CD4-positive, CD25-positive, alpha-beta regulatory T cell (primary cell): Measurements from ENCODE around the gene ADCY7. TPM values are rescaled to one million over a fixed set of nuclear protein-coding genes. Genes with fewer than 3 reads are reported as not detected.

ENCODE experiments used
- ATAC-seq, 2 donors: fragments of 150-1000 bp; cut with Tn5 transposase; one replicate each; pipeline ENCODE4 v1.10.0; 2021; ENCODE audit warnings: low read depth in 2 of 2, moderate number of reproducible peaks in 2 of 2, moderate library complexity in 1 of 2
- DNase-seq, 3 donors: peaks; one replicate each; pipeline versions ENCODE4 v3.0.0 to v3.0.0-alpha.2; 2012 to 2022; ENCODE audit warnings: mixed read lengths in 1 of 3
- H3K27ac ChIP-seq: one replicate; pipeline ENCODE4 v1.7.0; 2013; ENCODE audit warnings: mild to moderate bottlenecking, low read length; ENCODE audit not compliant: insufficient read depth, poor library complexity, severe bottlenecking
- H3K27me3 ChIP-seq: one replicate; pipeline ENCODE4 v1.7.0; 2013; ENCODE audit warnings: low read length; ENCODE audit not compliant: control insufficient read depth, insufficient read depth
- H3K36me3 ChIP-seq: one replicate; pipeline ENCODE4 v1.7.0; 2013; ENCODE audit warnings: mild to moderate bottlenecking, low read length, moderate library complexity; ENCODE audit not compliant: control insufficient read depth, insufficient read depth
- H3K4me1 ChIP-seq: 2 replicates; pipeline ENCODE4 v1.7.0; 2013; ENCODE audit warnings: mild to moderate bottlenecking, low read length; ENCODE audit not compliant: insufficient read depth, control insufficient read depth, poor library complexity, severe bottlenecking
- H3K4me3 ChIP-seq: one replicate; pipeline ENCODE4 v1.7.0; 2013; ENCODE audit warnings: low read depth, mild to moderate bottlenecking, low read length, moderate library complexity
- H3K9me3 ChIP-seq, 2 experiments: 1 replicate in 1 of 2; 2 replicates in 1 of 2; pipeline ENCODE4 v1.7.0; 2013; ENCODE audit warnings: low read length in 2 of 2, mild to moderate bottlenecking in 1 of 2, moderate library complexity in 1 of 2; ENCODE audit not compliant: control insufficient read depth in 2 of 2
- H3K27ac Mint-ChIP-seq, 3 donors: one replicate each; pipeline ENCODE4 v1.8.0; 2020 to 2022; ENCODE audit warnings: mild to moderate bottlenecking in 3 of 3, mixed read lengths in 3 of 3, moderate library complexity in 2 of 3
- H3K27me3 Mint-ChIP-seq: one replicate; pipeline ENCODE4 v1.8.0; 2022; ENCODE audit warnings: mild to moderate bottlenecking, mixed read lengths
- H3K36me3 Mint-ChIP-seq: one replicate; pipeline ENCODE4 v1.8.0; 2020; ENCODE audit warnings: mixed read lengths
- H3K4me1 Mint-ChIP-seq, 4 donors: one replicate each; pipeline ENCODE4 v1.8.0; 2020 to 2022; ENCODE audit warnings: mixed read lengths in 4 of 4, mild to moderate bottlenecking in 1 of 4
- H3K4me3 Mint-ChIP-seq, 4 donors: one replicate each; pipeline ENCODE4 v1.8.0; 2020 to 2022; ENCODE audit warnings: mild to moderate bottlenecking in 4 of 4, mixed read lengths in 4 of 4, moderate library complexity in 3 of 4
- H3K9me3 Mint-ChIP-seq, 7 donors: one replicate each; pipeline ENCODE4 v1.8.0; 2020 to 2022; ENCODE audit warnings: mixed read lengths in 7 of 7, mild to moderate bottlenecking in 3 of 7, moderate library complexity in 2 of 7
- polyA plus RNA-seq, 4 donors: library from polyadenylated mRNA; unstranded; fragments of 300-500 nt; fragmentation: Illumina TruSeq; gene quantifications; one replicate each; pipeline ENCODE4 v1.2.3, GENCODE V29; 2021
- total RNA-seq: library from RNA; stranded (reverse); gene quantifications from one replicate; pipeline ENCODE4 v1.2.3, GENCODE V29; 2022

The ADCY7 gene
- total and polyA plus RNA-seq, 5 donors from 2014 or later, result 33.1 to 233 (median 50.2) TPM

DNA sequence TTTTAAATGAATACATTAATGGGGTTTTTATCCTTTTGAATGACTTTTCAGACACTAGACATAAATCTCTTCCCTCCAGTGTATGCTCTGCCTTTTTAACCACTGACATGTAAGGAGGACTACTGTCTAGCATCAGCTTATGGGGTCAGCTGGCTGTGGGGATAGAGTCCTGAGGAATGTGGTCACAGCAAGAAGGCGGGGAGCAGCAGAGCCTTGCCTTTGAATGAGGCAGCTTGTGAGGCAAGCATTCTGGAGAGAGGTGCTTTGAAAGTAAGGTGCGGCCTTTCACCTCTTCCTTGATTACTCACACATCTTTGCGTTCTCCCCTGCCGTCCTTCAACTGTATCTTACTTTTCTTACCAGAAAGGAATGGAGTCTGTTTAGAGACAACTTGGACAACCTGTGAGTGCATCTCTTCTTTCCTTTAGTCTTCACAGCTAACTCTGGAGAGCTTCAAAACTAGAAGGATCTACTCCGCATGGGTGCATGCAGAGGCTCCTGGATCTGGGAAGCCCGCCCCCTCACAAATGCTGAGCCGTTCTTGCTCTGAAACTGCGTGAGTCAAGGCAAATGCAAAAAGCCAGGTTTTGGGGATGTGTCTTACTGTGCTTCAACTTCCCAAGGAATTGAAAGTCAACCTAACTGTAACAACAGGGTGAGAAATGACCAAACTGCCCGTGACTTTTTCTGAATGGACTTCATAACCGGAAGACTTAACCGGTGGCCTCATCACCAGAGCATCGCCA is 49.9 kb downstream of the ADCY7 start:
- no peaks in the 10 kb centered on the region for H3K27me3 Mint-ChIP-seq
- H3K9me3 Mint-ChIP-seq, result no peaks in the 10 kb centered on the region
- H3K9me3 ChIP-seq, result no peaks in the 10 kb centered on the region
- H3K27ac Mint-ChIP-seq, result peak overlapping the region in 2 of 3 donors; percentile 46 to 62
- no peak overlapping the region for H3K4me3 Mint-ChIP-seq
- ATAC-seq, result no peak
- H3K4me1 Mint-ChIP-seq, result peaks cover 11 to 25% (median 23%) of the 10 kb centered on the region in 4 donors
- H3K36me3 ChIP-seq, result peaks cover 91% of the 10 kb centered on the region
- H3K4me3 ChIP-seq, result no peak overlapping the region
- peak overlapping the region; percentile 3 for H3K27ac ChIP-seq
- no peaks in the 10 kb centered on the region for H3K27me3 ChIP-seq
- DNase-seq, result no peak
- peaks cover 17% of the 10 kb centered on the region for H3K4me1 ChIP-seq
- peaks cover 56% of the 10 kb centered on the region for H3K36me3 Mint-ChIP-seq

DNA sequence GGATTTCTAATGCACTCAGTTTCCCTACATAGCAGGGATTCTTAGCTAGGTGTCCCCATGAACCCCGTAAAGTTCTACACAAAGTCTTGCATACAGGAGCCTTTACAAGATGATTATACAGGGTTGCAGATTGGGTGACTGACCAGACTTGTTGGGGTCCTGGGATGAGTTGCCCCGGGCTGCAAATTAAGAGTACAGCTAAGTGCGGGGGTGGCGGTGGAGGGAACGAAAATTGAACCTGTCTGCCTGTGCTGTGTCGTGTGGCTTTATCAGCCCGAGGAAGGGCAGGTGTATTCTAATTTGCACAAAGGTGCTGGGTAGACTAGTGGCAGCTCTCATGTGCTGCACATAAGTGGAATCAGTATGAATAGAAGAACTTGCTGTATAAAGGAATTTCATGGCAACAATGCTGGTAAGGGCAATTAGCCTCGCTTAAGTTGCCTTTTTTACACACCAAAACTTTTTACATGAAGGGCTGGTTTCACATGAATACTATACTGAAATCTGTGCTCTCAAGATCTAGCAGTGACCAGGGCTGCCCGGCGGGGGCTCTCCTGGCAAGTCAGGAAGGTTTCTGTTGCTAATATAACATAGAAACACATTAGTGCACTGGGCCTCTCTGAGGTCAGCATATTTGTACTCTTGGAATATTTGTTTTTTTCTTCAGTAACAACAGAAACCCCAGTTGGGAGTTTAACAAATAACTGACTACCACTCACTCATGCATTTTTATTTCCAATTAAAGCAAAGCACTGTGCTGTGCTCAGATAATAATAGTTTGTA is 50.7 kb downstream of the ADCY7 start:
- peaks cover 11 to 30% (median 26%) of the 10 kb centered on the region in 4 donors for H3K4me1 Mint-ChIP-seq
- H3K27me3 Mint-ChIP-seq, result no peaks in the 10 kb centered on the region
- no peak overlapping the region for H3K4me3 Mint-ChIP-seq
- H3K9me3 Mint-ChIP-seq, result no peaks in the 10 kb centered on the region
- Histone ChIP-seq H3K36me3 (peaks cover 93% of the 10 kb centered on the region), H3K9me3 (no peaks in the 10 kb centered on the region), H3K4me3 (no peak overlapping the region), H3K27me3 (no peaks in the 10 kb centered on the region), H3K4me1 (peaks cover 17% of the 10 kb centered on the region), H3K27ac (peak overlapping the region; percentile 45)
- DNase-seq (no peak), ATAC-seq (no peak)
- H3K27ac Mint-ChIP-seq, result peak overlapping the region in 1 of 3 donors; percentile 62
- peaks cover 57% of the 10 kb centered on the region for H3K36me3 Mint-ChIP-seq

DNA sequence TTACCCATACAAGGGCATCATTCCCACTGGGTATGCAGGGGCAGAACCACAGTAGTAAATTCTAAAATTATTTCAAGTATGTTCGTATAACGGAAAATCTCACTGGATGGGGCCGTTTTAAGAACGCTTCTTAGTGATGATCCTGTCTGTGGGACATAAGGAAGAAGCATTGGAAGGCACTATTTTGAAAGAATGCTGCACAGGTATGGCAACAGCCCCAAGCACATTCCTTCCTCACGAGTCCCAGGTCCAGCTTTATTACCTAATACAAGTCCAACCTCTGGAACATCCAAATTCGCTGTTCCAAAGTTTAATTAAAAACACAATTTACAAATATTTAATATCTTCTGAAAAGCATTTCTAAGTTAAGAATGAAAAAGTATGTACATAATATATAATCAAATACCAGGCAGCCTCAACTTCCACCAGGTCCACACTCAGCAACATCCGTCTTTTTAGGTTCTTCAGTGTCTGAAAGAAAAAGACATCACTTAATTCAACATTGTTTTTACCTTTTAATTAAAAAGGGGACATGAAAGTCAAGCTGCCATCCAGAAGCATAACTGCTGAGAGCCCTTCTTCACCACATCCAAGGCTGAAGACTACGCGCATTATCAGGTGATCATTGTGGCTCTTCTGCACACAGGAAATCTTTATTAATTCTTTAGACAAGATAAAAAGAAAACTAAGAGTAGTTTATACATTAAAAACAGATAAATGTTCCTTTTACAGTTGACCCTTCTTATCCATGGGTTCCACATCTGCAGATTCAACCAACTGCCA is 52.6 kb downstream of the ADCY7 start:
- Histone ChIP-seq H3K4me1 (peaks cover 17% of the 10 kb centered on the region), H3K27me3 (no peaks in the 10 kb centered on the region), H3K36me3 (peaks cover 92% of the 10 kb centered on the region), H3K9me3 (no peaks in the 10 kb centered on the region), H3K27ac (peak overlapping the region; percentile 67), H3K4me3 (no peak overlapping the region)
- Mint-ChIP-seq H3K27me3 (no peaks in the 10 kb centered on the region), H3K4me3 (no peak overlapping the region), H3K4me1 (peaks cover 11 to 36% (median 25%) of the 10 kb centered on the region in 4 donors), H3K9me3 (no peaks in the 10 kb centered on the region), H3K36me3 (peaks cover 43% of the 10 kb centered on the region), H3K27ac (peak overlapping the region; percentile 33 to 61 (median 60))
- peak; percentile 53 to 54 for ATAC-seq
- DNase-seq, result peak in 2 of 3 donors; percentile 38 to 49

DNA sequence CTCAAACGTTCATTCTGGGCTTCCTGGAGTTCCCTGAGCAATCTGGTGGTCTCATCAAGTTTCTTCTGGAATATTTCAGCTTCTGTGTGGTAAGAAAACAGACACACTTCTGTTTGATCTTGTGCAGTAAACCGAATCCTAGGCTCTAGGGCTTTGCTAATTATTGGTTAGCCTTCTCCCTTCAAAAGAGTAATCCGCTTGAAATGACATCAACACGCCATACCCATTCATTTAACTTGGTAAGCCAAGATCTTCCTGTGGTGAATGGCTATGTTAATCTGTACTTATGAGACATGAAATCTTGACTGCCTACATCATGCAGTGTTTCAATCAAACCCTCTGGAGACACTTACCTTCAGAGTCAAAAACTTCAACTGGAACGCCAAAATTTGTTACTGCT is 54.0 kb downstream of the ADCY7 start:
- no peak overlapping the region for H3K27ac ChIP-seq
- Mint-ChIP-seq H3K4me3 (no peak overlapping the region), H3K36me3 (peaks cover 49% of the 10 kb centered on the region), H3K9me3 (no peaks in the 10 kb centered on the region), H3K27me3 (no peaks in the 10 kb centered on the region), H3K4me1 (peaks cover 19 to 45% (median 31%) of the 10 kb centered on the region in 4 donors), H3K27ac (peak overlapping the region in 2 of 3 donors; percentile 31 to 33)
- DNase-seq, result no peak
- ATAC-seq, result no peak
- H3K4me3 ChIP-seq, result no peak overlapping the region
- H3K9me3 ChIP-seq, result no peaks in the 10 kb centered on the region
- H3K4me1 ChIP-seq, result peaks cover 16% of the 10 kb centered on the region
- H3K27me3 ChIP-seq, result no peaks in the 10 kb centered on the region
- peaks cover 93% of the 10 kb centered on the region for H3K36me3 ChIP-seq

DNA sequence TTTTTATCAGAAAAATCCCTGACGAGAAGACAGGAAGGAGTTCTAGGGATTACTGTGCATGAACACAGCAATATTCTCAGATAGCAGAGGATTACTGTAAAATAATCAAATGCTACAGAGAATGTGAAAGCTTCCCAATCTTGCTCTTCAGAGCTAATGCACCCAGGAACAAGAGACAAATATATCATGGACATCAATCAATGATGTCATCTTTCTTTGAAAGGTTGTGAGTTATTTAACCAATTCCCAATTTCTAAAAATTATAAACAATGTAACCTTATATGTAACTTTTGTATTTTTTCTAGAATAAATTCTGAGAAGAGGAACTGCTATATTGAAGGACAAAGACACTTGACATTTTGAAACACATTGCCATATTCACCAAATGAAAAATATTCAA is 56.0 kb downstream of the ADCY7 start:
- DNase-seq (no peak), ATAC-seq (no peak)
- Histone ChIP-seq H3K27ac (no peak overlapping the region), H3K4me3 (no peak overlapping the region), H3K4me1 (peaks cover 21% of the 10 kb centered on the region), H3K36me3 (peaks cover 79% of the 10 kb centered on the region), H3K27me3 (no peaks in the 10 kb centered on the region), H3K9me3 (no peaks in the 10 kb centered on the region)
- Mint-ChIP-seq H3K36me3 (peaks cover 37% of the 10 kb centered on the region), H3K27ac (no peak overlapping the region), H3K27me3 (no peaks in the 10 kb centered on the region), H3K4me3 (no peak overlapping the region), H3K4me1 (peaks cover 27 to 52% (median 34%) of the 10 kb centered on the region in 4 donors), H3K9me3 (no peaks in the 10 kb centered on the region)

DNA sequence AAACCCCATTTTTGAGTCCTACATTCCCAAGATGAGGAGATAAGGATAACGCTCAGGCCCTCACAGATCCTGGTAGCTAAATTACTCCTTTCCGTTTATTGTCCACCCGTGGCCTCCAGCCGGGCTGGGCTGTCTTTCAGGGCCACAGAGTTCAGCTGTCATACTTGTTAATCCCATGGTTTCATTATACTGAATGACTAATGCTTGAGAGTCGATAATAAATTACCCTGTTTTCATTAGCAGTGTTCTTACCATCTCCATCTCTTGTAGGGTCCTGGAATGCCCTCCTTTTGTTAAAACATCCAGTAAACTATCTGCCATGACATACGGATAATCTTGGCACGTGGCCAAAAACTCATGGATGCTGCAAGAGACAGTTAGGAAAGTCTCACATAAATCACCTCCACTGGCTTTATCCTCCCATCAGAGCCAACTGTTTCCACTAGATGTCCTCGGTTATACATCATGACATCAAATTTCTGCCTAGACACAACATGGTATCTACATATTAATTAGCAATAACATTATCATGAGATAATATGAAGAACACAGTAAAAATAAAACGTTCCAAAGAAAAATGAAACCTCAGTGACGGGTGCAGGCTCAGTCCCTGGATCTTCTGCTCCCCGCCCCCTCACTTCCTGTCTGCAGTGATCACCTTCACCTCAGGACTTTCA is 57.1 kb downstream of the ADCY7 start:
- peak overlapping the region; percentile 53 to 90 (median 88) for H3K27ac Mint-ChIP-seq

DNA sequence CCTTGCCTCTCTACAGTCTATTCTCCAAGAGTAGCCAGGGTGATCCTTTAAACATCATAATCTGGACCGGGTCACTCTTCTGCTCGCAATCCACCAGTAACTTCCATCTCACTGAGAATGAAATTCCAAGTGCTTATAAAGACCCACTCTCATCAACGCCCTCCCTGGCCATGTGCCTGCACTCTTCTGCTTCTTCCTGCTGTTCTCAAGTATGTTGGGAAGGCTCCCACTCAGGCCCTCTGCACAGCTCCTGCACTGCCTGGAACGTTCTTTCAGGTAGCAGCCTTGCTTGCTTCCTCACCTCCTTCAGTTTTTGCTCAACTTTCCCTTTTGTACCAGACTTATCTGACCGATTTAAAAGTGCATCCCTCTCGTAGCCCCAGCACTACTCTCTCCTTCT is 58.0 kb downstream of the ADCY7 start:
- H3K4me3 Mint-ChIP-seq, result no peak overlapping the region
- Histone ChIP-seq H3K9me3 (no peaks in the 10 kb centered on the region), H3K27ac (peak overlapping the region; percentile 38), H3K4me3 (no peak overlapping the region), H3K27me3 (no peaks in the 10 kb centered on the region), H3K4me1 (peaks cover 21% of the 10 kb centered on the region), H3K36me3 (peaks cover 72% of the 10 kb centered on the region)
- H3K27ac Mint-ChIP-seq, result peak overlapping the region; percentile 37 to 90 (median 88)
- no peak for DNase-seq
- no peak for ATAC-seq
- H3K36me3 Mint-ChIP-seq, result peaks cover 26% of the 10 kb centered on the region
- no peaks in the 10 kb centered on the region for H3K9me3 Mint-ChIP-seq
- peaks cover 25 to 56% (median 40%) of the 10 kb centered on the region in 4 donors for H3K4me1 Mint-ChIP-seq
- no peaks in the 10 kb centered on the region for H3K27me3 Mint-ChIP-seq

More for the DNA sequence above, 57.1 kb downstream of the ADCY7 start:
- H3K27me3 Mint-ChIP-seq, result no peaks in the 10 kb centered on the region
- peak overlapping the region in 1 of 4 donors; percentile 33 for H3K4me3 Mint-ChIP-seq
- peaks cover 33 to 60% (median 41%) of the 10 kb centered on the region in 4 donors for H3K4me1 Mint-ChIP-seq
- no peaks in the 10 kb centered on the region for H3K9me3 Mint-ChIP-seq
- H3K4me3 ChIP-seq, result no peak overlapping the region
- H3K36me3 Mint-ChIP-seq, result peaks cover 29% of the 10 kb centered on the region
- peak overlapping the region; percentile 42 for H3K27ac ChIP-seq
- H3K36me3 ChIP-seq, result peaks cover 77% of the 10 kb centered on the region
- H3K27me3 ChIP-seq, result no peaks in the 10 kb centered on the region
- peaks cover 25% of the 10 kb centered on the region for H3K4me1 ChIP-seq
- H3K9me3 ChIP-seq, result no peaks in the 10 kb centered on the region
- ATAC-seq (no peak), DNase-seq (peak in 1 of 3 donors; percentile 38)
